Choroid plexus epithelial cell (primary cell): ENCODE measurements around the gene R3HDM4.
"Not testable (repeated sequence)": the region's sequence is repeated elsewhere in the genome, so short reads cannot be mapped to it uniquely, and the experiment has no call there.

ENCODE experiments used
- DNase-seq: peaks from one replicate; pipeline ENCODE4 v3.0.0-alpha.2; 2010; ENCODE audit warnings: low read depth
- H3K4me3 ChIP-seq: 2 replicates; pipeline ENCODE4 v1.5.1; 2011; ENCODE audit warnings: low read depth, mild to moderate bottlenecking, control low read depth, low read length, moderate library complexity
- CTCF ChIP-seq: conservative IDR thresholded peaks from 2 replicates; pipeline ENCODE4 v1.5.1; 2011; ENCODE audit warnings: low read depth, mild to moderate bottlenecking, control low read depth, inconsistent platforms, low read length, moderate library complexity

Gene R3HDM4

GRCh38 chr19:913080-913748, at the start of gene R3HDM4:
R3HDM4 (minus strand) TSS chr19:913219; CDS start chr19:913157, 62 bp downstream.
- H3K4me3 ChIP-seq, result peak within 1 kb of the TSS; percentile 86
- DNase-seq, result peak; percentile 49
- TF ChIP-seq CTCF, result no peak

DNA sequence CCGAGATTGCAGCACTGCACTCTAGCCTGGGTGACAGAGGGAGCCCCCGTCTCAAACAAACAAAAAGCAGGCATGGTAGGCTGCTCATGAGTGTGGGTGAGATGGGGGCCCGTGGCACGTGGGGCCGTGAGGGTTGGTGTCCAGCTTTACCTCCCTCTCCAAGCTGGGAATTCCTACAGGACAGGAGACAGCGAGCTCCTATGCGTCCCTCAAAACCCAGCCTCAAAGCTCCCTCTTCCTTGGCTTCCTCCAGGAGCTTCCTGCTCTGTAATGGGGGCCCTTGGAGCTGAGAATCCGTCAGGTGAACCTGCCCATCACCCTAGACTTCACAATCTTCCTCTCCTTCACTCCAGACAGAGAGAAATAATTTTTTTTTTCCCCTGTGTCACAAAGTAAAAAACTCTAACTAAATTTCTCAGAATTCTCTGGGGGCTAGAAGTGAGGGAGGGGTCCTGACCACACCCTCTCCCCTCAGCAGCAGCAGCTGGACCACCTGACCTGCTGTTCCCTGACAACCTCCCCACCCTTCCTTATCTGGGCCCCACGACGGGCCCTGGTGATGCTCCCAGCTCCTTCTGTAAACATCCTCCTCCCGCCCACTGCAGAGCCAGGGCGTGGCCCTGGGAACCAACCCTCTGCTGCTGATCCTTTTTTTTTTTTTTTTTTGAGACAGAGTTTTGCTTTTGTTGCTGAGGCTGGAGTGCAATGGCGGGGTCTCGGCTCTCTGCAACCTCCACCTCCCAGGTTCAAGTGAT, 49.0 kb upstream of the R3HDM4 start:
- DNase-seq, result peak; percentile 61
- TF ChIP-seq CTCF, result no peak
- H3K4me3 ChIP-seq, result no peak overlapping the region

- DNase-seq, result no peak
- H3K4me3 ChIP-seq, result no peak overlapping the region
- no peak for TF ChIP-seq CTCF
Measured at GRCh38 chr19:960601-960938, 47.6 kb upstream of the R3HDM4 start.

GRCh38 chr19:960020-960419, 47.0 kb upstream of the R3HDM4 start:
- H3K4me3 ChIP-seq, result no peak overlapping the region
- no peak for TF ChIP-seq CTCF
- DNase-seq, result no peak

DNA sequence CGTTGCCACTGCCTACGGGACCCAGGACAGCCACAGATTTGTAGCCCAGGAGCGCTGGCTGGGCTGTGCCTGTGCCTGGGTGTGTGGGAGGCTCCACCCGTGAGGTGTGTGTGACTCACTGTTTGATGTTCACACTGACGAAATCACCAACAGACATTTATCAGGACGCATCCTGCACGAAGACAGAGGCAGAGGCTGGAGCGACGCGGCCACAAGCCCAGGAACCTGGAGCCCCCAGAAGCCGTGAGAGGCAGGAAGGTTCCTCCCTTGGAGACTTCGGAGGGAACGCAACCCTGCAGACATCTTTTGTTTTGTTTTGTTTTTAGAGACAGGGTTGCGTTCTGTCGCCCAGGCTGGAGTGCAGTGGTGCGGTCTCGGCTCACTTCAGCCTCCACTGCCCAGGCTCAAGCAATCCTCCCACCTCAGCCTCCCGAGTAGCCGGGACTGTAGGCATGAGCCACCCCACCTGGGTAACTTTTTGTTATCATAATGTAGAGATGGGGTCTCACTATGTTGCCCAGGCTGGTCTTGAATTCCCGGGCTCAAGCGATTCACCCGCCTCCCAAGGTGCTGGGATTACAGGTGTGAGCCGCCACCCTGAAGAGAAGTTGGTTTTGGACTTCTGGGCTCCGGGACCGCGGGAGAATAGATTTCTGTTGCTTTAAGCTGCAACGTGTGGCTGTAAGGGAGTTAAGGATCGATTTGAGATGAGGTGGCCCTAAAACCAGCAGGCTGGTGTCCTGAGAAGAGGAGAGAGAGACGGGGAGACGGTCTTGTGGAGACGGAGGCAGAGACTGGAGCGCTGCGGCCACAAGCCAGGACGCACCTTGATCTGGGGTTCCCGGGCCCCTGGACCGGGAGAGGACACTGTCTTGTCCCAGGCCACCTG, 46.2 kb upstream of the R3HDM4 start:
- H3K4me3 ChIP-seq, result no peak overlapping the region
- peak; percentile 58 for DNase-seq
- no peak for TF ChIP-seq CTCF

- not testable (repeated sequence) for H3K4me3 ChIP-seq, DNase-seq
Measured at GRCh38 chr19:957578-957977, 44.6 kb upstream of the R3HDM4 start.

- no peak overlapping the region for H3K4me3 ChIP-seq
- peak; percentile 36 for DNase-seq
- TF ChIP-seq CTCF, result no peak
Measured at GRCh38 chr19:956766-957440, 43.9 kb upstream of the R3HDM4 start.
